Activated T-helper 2 cell treated with anti-CD3 and anti-CD28 coated beads, Interferon-gamma antibody, Interleukin-2, Interleukin-4, amounts not matched to agents 10 μg/mL and 5 μg/mL and 100 μg/mL, durations not matched to agents 14 hours and 24 hours and 36 hours (primary cell): ENCODE data around the gene TBR1. TPM values are rescaled to one million over a fixed set of nuclear protein-coding genes. Genes with fewer than 3 reads are reported as not detected.

Experiments used
- DNase-seq: peaks from one replicate; pipeline ENCODE4 v3.0.0; 2021; ENCODE audit warnings: low spot score
- H3K27ac Mint-ChIP-seq: one replicate; pipeline ENCODE4 v1.8.0; 2021; ENCODE audit warnings: mixed read lengths
- H3K27me3 Mint-ChIP-seq: one replicate; pipeline ENCODE4 v1.8.0; 2021; ENCODE audit warnings: low read depth, mixed read lengths
- H3K36me3 Mint-ChIP-seq: one replicate; pipeline ENCODE4 v1.8.0; 2021; ENCODE audit warnings: low read depth, mixed read lengths
- H3K4me1 Mint-ChIP-seq: one replicate; pipeline ENCODE4 v1.8.0; 2021; ENCODE audit warnings: low read depth, mixed read lengths
- H3K4me3 Mint-ChIP-seq: one replicate; pipeline ENCODE4 v1.8.0; 2021; ENCODE audit warnings: low read depth, mild to moderate bottlenecking, moderate library complexity, mixed read lengths
- H3K9me3 Mint-ChIP-seq: one replicate; pipeline ENCODE4 v1.8.0; 2021; ENCODE audit warnings: mixed read lengths
- intact Hi-C: fragments of 100-400 bp; cut with micrococcal nuclease; formaldehyde crosslinking; loops from one replicate; pipeline ENCODE4 v1.15.1; 2023
- total RNA-seq: library from RNA; stranded (reverse); gene quantifications from 2 replicates; pipeline ENCODE4 v1.2.3, GENCODE V29; 2022

Gene TBR1
- total RNA-seq, 1 donor from 2014 or later: 0.02 TPM

DNA sequence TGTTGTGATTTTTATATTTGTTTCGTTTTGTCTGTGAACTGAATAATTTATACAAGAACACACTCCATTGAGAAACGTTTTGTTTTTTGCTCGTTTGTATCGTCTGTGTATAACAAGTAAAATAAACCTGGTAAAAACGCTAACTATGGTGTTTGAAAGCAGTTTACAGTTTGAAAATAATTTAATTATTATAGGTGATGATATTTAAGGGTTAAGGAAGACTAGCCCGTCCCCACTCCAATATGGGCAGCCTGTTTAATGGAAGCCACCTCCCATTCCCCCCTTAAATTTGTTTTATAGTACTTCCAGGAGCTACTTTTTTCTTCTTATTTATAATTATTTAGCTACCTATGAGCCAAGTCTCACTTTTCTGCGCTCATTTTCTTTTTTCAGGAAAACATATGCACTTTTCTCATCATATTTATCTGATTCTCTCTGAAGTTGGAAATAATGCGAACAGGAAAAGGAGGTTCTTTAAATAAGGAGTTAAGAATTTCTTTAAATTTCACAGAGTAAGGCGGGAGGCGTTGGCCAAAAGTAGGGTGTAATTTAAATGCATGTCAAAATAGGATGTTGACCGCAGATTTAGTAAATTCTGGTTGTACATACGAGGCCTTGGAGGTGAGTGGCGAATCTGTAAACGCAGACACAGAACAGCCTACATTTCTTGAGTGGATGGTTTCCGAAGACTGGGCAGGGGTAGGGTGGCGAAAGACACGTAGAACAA lies 9.8 kb downstream of the TBR1 start:
- no peak overlapping the region for H3K4me3 Mint-ChIP-seq
- peaks cover 86% of the 10 kb centered on the region for H3K27me3 Mint-ChIP-seq
- intact Hi-C loops: loop anchor here (5.0 to 10.0 kb wide), 3 partner anchors 199 to 699 kb away; partner anchors contain the start of gene SLC4A10
- H3K9me3 Mint-ChIP-seq: no peaks in the 10 kb centered on the region
- no peak overlapping the region for H3K27ac Mint-ChIP-seq
- DNase-seq: no peak
- peaks cover 10% of the 10 kb centered on the region for H3K36me3 Mint-ChIP-seq
- peaks cover 25% of the 10 kb centered on the region for H3K4me1 Mint-ChIP-seq

DNA sequence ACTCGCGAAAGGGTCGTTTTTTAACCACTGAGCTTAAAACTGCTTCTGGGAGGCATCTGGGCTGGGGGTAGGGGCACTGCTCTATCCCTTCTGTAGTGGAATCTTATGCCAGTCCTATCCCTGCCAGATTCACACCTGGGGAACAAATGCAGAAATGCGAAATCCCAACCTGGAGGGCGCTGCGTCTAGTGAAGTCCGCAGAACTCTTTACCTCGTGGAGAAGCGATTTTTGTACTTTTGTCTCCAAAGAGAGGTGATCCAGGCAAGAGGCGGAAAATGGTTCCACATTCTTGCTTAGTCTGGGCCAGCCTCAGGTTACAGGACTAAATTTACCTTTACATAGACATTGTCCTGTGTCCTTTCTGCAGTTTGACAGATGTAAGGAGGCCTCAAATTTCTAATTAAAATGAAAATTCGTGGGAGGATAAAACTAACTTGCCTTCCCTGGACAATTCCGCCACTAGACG lies 10.4 kb downstream of the TBR1 start:
- intact Hi-C loops: loop anchor here (5.0 to 10.0 kb wide), 3 partner anchors 198 to 698 kb away; partner anchors contain the start of gene SLC4A10
- no peak for DNase-seq
- Mint-ChIP-seq H3K4me3 (peak overlapping the region; percentile 54), H3K36me3 (peaks cover 10% of the 10 kb centered on the region), H3K27me3 (peaks cover 85% of the 10 kb centered on the region), H3K4me1 (peaks cover 25% of the 10 kb centered on the region), H3K9me3 (no peaks in the 10 kb centered on the region), H3K27ac (no peak overlapping the region)

DNA sequence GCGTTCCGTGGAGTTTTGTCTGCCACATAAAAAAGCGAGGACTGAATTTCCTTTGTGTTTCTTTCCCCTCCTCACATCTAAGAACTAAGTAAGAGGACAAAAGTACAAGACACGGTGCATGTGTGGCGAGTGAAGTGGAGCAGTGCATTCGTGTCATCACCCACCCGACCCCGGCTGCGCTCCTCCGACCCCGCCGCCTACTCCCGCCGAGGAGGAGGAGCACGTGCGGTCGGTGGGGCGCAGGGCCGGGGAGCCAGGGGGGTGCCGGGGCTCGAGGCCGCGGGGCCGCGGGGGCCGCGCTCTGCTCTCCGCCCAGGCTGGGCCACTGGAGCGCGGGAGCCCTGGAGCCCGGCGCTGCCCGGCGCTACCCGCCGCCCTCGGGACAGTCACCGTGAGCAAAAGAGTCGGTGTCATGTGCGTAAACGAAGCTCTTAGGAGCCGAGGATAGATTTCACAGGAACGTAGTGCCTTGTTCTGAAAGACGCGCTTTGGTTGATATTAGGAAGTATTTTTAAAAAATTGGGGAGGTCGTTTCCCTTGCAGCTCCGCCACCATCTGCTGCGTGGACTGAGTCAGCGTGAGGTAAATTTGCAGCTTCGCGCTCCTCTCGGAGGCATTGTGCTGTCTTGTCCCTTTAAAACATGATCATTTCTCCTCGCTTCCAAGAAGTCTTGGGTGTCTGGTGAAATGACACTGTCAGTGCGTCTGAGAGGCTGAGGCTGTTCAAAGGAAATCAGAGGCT lies 11.0 kb downstream of the TBR1 start:
- Mint-ChIP-seq H3K4me3 (peak overlapping the region; percentile 54), H3K4me1 (peaks cover 25% of the 10 kb centered on the region), H3K27ac (peak overlapping the region; percentile 19), H3K27me3 (peaks cover 85% of the 10 kb centered on the region), H3K9me3 (no peaks in the 10 kb centered on the region), H3K36me3 (peaks cover 10% of the 10 kb centered on the region)
- peak; percentile 9 for DNase-seq
- intact Hi-C loops: loop anchor here (1.0 to 10.0 kb wide), 4 partner anchors 11 to 698 kb away; partner anchors contain the start of genes SLC4A10 and TBR1

DNA sequence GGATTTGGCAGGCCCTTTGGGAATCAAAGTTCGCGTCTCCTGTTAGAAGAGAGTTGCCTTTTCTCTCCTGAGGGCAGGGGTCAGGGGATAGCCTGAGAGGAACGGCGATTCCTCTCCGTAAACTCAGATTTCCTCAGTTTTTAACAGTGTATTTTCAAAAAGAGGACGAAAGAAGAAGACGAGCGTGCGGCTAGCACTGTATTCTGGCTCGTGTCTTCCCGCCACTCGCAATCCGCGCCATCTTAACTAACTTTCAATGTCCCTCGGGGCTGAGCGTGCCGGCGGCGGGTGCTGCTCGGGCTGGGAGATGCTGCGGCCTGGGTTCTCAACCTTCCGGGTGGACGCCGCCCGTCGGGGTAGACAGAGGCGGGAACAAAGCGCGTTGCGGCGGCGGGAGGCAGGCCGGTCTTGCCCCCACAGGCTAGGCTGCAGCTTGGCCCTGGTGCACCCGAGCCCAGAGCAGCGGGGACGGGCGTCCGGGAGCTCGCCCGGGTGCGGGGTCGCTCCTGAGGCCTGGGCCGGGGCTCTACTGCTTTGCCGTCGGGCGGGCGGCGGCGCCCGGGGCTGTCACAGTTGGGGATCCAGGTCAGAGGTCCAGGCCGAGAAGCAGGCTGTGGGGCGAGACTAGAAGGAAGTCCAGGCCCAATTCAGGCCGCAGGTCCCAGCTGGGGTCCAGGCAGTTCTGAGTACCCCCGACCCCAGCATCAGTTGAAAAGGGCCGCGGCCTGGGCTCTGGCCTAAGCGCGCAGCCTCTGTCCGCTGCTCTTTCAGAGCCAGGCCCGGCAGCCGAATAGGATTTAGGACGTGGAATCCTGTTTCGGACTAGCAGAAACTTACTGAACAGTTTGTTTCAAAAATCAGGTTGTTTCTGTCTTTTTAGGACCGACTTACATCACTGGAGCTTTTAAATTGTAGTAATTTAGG lies 11.8 kb downstream of the TBR1 start:
- DNase-seq: no peak
- Mint-ChIP-seq H3K27ac (no peak overlapping the region), H3K4me1 (peaks cover 24% of the 10 kb centered on the region), H3K9me3 (no peaks in the 10 kb centered on the region), H3K27me3 (peaks cover 84% of the 10 kb centered on the region), H3K4me3 (peak overlapping the region; percentile 49), H3K36me3 (peaks cover 10% of the 10 kb centered on the region)
- intact Hi-C loops: loop anchor here (1.0 to 10.0 kb wide), 4 partner anchors 12 to 697 kb away; partner anchors contain the start of genes SLC4A10 and TBR1

DNA sequence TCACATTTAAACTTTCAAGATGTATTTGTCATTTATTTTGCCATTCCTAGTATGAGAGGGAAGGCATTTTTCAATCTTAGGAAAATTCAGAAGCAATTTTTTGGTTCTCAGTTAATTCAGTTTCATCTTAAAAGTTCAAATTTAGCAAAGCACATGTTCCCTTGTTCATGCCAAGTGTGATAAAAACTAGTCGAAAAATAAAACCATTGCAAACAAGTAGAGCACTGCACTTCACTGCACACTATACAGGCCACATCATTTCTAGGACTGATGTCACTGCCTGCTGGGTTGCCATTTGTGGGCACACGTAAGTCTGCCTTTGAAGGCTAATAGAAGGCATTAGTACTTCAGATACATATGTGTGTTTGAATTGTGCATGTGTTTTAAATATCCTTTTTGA lies 14.3 kb downstream of the TBR1 start:
- Mint-ChIP-seq H3K9me3 (no peaks in the 10 kb centered on the region), H3K27me3 (peaks cover 84% of the 10 kb centered on the region), H3K36me3 (peaks cover 10% of the 10 kb centered on the region), H3K4me3 (no peak overlapping the region), H3K27ac (no peak overlapping the region), H3K4me1 (peaks cover 14% of the 10 kb centered on the region)
- intact Hi-C loops: no loop called here
- DNase-seq: no peak

DNA sequence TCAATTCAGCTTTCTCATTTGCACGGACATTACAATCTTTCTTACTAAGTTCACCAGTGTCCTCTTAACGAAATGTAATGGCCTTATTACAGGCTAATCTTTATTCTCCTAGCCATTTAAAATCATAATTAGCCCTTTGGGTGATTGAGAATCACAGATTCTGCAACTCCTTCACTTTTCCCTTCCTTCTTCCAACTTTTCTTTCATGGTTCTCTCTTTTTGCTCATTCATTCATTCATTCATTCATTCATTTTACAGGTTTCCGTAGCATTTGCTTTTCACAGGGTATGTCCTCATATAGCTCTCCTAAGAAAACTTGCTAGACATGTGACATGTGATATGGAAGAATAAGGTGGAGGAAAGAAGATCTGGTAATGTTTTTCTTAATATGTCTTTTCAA lies 16.0 kb downstream of the TBR1 start:
- Mint-ChIP-seq H3K9me3 (no peaks in the 10 kb centered on the region), H3K4me1 (peaks cover 6% of the 10 kb centered on the region), H3K27ac (no peak overlapping the region), H3K36me3 (peaks cover 7% of the 10 kb centered on the region), H3K4me3 (no peak overlapping the region), H3K27me3 (peaks cover 75% of the 10 kb centered on the region)
- intact Hi-C loops: no loop called here
- DNase-seq: no peak

DNA sequence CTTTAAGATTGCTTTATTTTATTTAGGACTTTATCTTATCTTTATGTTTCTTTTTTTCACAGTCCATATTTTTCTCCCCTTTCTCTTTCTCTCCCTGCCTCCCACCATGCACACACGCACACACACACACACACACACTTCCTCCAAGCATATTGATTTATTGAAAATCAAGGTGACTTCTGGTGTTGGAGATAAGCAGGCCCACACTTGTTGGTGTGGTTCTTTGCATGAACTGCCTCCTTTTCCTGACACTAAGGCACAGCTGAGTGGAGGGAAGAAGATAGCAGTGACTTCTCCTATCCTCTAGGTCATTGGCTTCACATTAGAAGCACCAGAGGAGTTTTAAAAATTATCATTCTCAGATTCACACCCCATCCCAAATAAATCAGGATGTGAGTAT lies 18.0 kb downstream of the TBR1 start:
- Mint-ChIP-seq H3K9me3 (no peaks in the 10 kb centered on the region), H3K4me3 (no peak overlapping the region), H3K27me3 (peaks cover 71% of the 10 kb centered on the region), H3K4me1 (no peaks in the 10 kb centered on the region), H3K27ac (no peak overlapping the region), H3K36me3 (no peaks in the 10 kb centered on the region)
- no peak for DNase-seq
- intact Hi-C loops: no loop called here

DNA sequence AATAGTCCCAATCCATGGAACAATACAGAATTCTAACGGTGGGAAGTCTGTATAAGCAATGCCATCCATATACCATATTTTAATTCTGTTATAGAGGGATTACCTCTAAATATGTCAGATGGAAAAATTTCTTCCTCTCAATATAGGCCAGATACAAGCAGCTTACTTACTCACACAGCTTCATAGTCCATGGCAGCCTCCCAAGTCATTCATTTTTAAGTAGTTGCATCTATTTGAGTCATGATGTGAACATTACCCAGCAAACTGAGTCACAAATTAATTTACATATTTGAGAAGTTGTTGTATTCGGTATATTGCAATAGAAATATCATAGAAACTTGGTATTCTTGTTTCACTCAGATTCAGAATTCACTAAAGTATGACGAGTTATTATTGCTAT lies 20.3 kb downstream of the TBR1 start:
- Mint-ChIP-seq H3K36me3 (no peaks in the 10 kb centered on the region), H3K4me3 (no peak overlapping the region), H3K27me3 (peaks cover 64% of the 10 kb centered on the region), H3K27ac (no peak overlapping the region), H3K9me3 (no peaks in the 10 kb centered on the region), H3K4me1 (no peaks in the 10 kb centered on the region)
- no peak for DNase-seq
- intact Hi-C loops: no loop called here

DNA sequence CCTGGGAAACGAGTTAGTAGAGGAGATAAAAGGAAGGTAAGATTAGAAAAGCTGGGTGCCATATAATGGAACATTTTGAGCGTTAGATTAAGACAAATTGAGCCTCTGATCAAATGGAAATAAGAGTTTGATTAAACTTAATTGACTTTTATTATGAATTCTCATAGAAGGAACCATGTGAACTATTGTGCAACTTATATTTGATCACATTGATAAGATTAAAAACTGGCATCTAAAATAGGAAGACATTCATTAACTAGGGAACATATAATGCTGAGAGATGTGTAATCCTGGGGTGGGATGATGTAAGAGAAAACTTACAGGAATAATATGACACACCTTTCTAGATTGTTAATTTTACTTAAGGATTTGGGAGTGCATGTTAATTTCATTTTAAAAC lies 22.5 kb downstream of the TBR1 start:
- no peaks in the 10 kb centered on the region for H3K9me3 Mint-ChIP-seq
- no peak for DNase-seq
- intact Hi-C loops: no loop called here
- no peak overlapping the region for H3K27ac Mint-ChIP-seq
- no peaks in the 10 kb centered on the region for H3K36me3 Mint-ChIP-seq
- H3K4me1 Mint-ChIP-seq: no peaks in the 10 kb centered on the region
- H3K27me3 Mint-ChIP-seq: peaks cover 54% of the 10 kb centered on the region
- no peak overlapping the region for H3K4me3 Mint-ChIP-seq

DNA sequence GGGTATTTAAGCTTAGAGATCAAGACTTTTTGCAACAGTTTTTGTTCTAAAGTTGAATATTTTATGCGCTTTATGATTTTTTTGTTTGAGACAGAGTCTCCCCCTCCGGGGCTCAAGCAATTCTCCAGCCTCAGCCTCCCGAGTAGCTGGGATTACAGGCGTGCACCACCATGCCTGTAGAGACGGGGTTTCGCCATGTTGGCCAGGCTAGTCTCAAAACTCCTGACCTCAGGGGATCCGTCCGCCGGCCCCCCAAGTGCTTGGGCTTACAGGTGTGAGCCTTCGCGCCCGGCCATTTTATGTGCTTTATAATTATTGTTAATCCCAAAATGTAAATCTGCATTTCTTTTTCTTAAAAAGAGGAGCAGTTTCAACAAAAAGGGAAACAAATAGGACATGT lies 29.0 kb downstream of the TBR1 start:
- no peak for DNase-seq
- Mint-ChIP-seq H3K4me3 (no peak overlapping the region), H3K4me1 (no peaks in the 10 kb centered on the region), H3K27me3 (peaks cover 23% of the 10 kb centered on the region), H3K9me3 (no peaks in the 10 kb centered on the region), H3K27ac (no peak overlapping the region), H3K36me3 (no peaks in the 10 kb centered on the region)
- intact Hi-C loops: no loop called here

DNA sequence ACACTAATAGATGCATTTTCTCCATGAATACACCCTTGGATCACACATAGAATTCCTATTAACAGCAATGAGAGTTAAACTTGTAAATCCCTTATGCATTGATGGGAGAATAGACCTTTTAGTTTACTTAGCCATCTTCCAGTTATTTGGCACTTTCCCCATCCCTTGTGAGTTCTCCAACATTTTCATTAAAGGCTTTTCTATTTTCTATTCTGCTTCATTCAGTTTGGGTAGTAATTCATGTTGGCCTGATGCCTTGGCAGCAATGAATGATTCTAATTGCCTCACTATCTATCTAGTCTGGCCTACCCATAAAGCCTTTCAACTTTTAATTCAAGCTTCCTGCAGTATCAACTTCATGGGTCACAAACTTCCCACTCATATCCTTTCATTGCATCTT lies 32.3 kb downstream of the TBR1 start:
- Mint-ChIP-seq H3K4me1 (no peaks in the 10 kb centered on the region), H3K27ac (no peak overlapping the region), H3K4me3 (no peak overlapping the region), H3K36me3 (no peaks in the 10 kb centered on the region), H3K27me3 (peaks cover 14% of the 10 kb centered on the region), H3K9me3 (no peaks in the 10 kb centered on the region)
- intact Hi-C loops: no loop called here
- DNase-seq: no peak

DNA sequence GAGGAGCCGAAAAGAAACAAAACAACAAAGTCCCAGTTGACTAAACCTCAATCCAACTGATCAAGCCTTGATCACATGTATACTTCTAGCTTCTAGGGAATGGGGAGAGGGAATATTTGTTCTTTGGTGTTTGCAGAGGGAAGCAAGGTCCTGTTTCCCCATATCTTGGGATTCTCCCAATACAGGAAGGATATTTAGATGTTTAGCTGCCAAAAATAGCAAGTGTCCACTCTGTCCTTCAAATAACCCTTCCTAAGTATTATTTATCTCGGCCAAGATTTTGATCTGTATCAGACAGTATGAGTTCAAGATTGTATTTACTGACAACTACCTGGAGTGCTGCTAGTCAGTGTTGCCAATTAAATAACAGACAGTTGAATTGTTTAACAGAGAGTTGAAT lies 55.5 kb downstream of the TBR1 start:
- Mint-ChIP-seq H3K9me3 (no peaks in the 10 kb centered on the region), H3K27ac (no peak overlapping the region), H3K36me3 (no peaks in the 10 kb centered on the region), H3K27me3 (peaks cover 3% of the 10 kb centered on the region), H3K4me3 (no peak overlapping the region), H3K4me1 (no peaks in the 10 kb centered on the region)
- intact Hi-C loops: no loop called here
- DNase-seq: no peak
